HG03520 (cell line): ENCODE data around the gene MIGA2.
"Not testable (repeated sequence)": the region's sequence is repeated elsewhere in the genome, so short reads cannot be mapped to it uniquely, and the experiment has no call there.

Experiments
- ATAC-seq: cut with Tn5 transposase; IDR thresholded peaks from one replicate; pipeline ENCODE4 v1.9.1; 2021; ENCODE audit warnings: mild to moderate bottlenecking, moderate library complexity; ENCODE audit not compliant: unreplicated experiment

MIGA2 gene

GRCh38 chr9:129097671-129098306 is 61.4 kb downstream of the MIGA2 start:
- no peak for ATAC-seq

DNA sequence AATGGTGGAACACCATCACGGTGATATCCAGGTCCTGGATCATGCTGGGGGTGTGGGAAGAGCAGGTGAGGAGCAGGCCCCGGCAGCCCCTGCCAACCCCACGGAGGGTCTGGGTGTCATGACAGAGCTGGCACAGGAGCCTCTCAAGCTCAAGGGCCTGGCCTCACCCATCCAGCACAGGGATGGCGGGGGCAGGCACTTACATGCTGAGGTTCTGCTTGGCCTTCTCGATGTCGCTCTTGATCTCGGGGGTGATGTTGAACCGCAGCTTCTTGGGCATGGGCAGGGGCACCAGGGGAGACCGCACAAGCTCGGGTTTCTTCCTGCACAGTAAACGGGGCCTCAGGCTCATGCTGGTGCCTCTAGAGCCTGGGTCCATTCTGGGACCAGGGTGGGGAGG is 61.9 kb downstream of the MIGA2 start:
- ATAC-seq: no peak

DNA sequence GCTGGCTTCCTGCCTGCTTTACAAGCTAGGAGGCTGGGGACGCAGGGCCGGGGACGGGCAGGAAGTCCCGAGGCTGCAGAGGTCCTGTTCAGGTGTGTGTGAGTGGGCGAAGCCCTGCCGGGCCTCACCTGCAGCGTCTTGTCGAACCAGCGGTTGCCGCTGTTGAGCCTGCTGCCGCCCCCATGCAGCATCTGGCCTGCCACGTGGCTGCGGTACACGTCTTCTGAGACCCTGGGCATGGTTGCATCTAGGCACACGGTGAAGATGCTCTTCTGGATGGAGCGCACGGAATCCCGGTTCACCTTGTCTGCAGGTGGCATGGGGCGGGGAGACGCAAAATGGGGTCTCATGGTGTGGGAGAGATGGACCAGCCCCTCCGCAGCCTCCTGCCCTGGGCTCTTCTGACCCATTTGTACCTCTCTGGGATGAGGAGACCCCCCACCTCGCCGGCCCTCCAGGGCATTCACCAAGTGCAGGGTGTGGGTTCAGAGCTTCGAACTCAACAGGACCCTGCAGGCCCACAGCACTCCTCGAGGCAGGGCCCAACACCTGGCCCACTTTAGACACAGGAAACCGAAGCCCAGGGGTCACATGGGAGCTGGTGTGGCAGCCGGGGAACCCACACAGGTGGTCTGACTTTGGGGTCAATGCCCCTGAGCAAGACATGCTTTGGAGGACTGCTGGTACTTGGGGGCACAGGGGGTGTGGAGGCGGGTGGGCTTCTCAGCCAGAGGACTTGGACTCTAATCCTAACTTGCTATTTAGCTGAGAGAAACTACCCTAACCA is 64.2 kb downstream of the MIGA2 start:
- no peak for ATAC-seq

GRCh38 chr9:129101279-129101678 is 64.9 kb downstream of the MIGA2 start:
- no peak for ATAC-seq

- ATAC-seq: no peak
These were observed 65.7 kb downstream of the MIGA2 start for GRCh38 chr9:129102095-129102525.

GRCh38 chr9:129102791-129103594 is 66.6 kb downstream of the MIGA2 start:
- no peak for ATAC-seq

DNA sequence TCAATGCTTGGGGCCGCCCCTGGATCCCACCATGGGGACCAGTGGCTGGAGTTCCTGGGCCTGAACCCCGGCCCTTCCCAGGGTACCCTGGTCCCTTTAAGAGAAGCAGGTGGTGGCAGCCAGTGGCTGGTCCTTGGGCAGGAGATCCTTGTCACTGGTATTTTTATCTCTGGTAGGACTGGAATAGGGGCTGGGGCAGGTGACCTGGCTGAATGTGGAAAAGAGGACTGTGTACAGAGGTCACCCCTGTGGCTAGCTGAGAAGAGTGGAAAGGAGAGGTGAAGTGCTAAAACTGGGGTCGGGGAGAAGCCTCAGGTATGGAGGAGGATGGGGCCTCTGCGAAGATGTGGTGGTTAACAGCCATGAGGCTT is 67.2 kb downstream of the MIGA2 start:
- no peak for ATAC-seq

DNA sequence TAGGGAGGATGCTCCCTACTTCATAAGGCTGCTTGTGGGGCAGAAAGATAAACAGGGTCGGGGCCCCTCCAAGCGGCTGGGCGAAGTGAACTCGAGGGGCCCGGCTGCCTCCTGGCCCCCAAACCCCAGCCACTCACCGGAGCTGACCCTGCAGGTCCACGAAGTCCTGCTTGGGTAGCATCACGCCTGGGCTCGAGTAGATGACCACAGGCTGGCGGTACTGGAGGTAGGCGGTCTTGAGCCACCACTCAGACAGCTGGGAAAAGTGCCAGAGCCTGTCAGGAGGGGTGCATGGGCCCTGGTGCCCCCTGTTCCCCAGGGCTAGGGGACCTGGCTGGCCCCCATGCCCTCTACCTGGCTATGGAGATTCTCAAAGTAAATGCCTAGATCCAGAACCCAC is 67.6 kb downstream of the MIGA2 start:
- ATAC-seq: no peak

DNA sequence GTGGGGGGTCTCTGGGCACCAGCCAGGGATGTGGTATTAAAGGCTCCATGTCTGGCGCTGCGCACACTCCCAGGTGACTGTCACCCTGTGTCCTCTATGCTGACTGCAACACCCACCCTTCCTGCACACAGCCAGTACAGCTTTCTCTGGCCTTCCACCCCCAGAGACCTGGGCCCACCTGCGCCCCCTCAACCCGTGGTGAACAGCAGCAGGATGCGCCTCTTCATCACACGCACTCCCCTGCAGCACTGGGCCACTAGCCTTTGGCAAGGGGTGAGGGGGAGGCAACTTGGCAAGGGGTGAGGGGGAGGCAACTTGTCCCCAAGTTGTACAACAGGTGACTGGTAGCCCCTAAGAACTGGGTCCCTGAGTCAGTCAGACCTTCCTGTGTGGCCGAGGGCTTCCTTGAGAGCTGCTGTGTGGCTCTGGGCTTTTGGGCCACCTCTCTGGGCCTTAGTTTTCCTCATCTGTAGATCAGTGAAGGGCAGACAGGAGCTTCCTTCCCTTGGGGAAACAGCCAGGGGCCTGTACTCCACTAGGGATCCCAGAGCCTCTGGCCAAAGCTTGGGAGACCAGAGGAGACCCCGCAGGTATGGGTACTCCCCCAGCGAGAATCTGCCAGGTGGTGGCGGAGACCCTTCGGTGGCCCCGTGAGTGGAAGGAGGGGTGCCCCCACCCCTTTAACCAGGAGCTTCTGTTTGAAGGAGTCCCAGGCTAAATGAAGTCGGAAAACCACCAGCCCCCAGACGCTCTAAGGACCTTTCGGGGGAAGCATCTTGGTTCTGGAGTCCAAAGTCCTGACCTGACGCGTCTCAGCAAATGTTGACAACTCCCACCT is 69.7 kb downstream of the MIGA2 start:
- no peak for ATAC-seq

- no peak for ATAC-seq
These were observed 71.2 kb downstream of the MIGA2 start for GRCh38 chr9:129107651-129108050.

- ATAC-seq: no peak
These were observed 71.8 kb downstream of the MIGA2 start for GRCh38 chr9:129108083-129108804.

- no peak for ATAC-seq
These were observed 72.5 kb downstream of the MIGA2 start for GRCh38 chr9:129108805-129109536.

DNA sequence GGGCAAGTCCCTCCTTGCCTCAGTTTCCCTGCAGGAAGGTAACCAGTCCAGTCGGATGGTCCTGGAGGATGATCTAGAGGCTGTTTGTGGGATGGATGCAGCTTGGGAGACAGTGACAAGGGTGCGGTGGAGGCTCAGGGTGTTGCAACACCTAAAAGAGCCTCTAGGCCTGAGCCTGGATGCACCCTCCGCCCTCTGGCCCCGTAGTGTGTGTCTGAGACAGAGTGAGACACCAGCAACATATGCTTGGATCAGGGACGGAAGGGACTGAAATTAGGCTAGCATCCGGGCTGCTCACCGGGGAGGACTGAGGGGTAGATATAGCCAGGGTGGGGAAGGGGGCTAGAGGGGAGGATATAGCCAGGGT is 73.1 kb downstream of the MIGA2 start:
- no peak for ATAC-seq

DNA sequence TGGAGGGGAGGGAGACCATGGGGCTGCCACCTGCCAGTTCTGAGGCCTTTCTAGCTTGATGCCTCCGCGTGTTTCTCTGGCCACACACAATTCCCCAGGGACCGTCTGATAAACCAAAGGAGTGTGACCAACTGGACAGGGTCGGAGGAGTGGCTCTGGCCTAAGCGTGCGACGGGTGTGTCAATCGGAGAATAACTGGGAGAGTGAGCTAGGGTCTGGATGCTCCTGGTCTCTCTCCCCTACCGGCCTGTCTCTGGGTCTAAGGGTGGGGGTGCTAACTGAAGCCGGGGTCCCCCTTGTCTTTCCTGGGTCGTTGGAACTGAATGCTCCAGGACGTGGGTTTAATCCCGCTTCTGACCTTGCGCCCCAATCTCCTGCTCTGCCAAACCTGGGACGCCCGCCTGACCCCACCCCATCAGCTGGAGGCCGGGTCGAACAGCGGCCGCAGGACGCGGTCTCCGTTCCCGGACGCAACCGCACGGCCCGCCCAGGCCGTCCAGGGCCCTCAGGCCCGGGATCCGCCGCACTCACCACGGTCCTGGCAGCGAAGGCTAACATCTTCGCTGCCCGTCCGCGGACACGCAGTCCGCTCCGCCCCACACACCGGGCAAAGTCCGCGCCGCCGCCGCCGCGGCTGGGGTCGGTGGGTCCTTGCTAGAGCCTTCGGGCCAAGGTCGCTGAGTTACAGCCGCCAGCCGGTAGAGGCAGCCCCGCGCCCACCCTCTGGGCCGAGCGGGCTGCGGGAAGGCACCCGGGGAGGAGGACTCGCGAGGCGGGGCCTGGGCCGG is 73.7 kb downstream of the MIGA2 start:
- ATAC-seq: no peak

DNA sequence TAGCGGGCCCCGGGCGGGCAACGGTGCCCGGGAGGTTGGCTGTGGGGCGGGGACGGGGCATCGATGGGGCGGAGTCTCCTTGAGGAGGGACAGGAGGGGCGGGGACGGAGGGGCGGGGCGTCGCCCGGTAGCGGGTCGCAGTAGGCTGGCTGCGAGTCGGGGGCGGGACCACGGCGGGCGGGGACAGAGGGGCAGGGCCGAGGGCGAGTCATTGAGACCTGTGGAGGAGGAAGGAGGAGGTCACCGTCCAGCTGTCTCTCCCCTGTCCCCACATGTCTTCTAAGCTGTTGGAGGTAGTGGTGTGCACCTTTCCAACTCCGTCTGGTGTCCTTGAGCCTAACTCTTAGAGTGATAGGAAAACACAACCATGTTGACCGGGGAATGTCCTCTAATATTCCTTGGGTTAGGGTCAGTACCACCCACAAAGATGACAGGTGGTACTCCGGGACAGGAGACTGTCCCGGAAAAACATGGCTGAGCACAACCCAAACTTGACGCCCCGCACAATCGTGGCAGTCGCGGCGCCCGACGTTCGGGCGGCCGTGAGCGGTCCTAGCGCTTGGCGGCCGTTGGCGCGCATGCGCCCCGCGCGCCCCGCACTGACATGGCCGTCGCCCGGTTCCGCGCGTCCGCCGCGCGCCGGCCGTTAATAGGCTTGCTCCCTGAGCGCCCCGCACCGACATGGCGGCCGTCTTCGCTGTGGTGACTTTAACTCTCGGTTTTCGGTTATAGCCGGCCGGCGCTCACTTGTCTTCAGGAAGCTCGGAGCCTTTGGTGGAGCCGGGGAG is 74.5 kb downstream of the MIGA2 start, which contains the start of the genes CRAT and PTPA:
Gene CRAT (minus strand): TSS at position 54 of the 788 bp plus-strand sequence. CDS start 284 bp downstream, outside the sequence.
Gene PTPA (plus strand): TSS at position 676 of the 788 bp plus-strand sequence. CDS start 186 bp downstream, outside the sequence.
- ATAC-seq: peak; percentile 80

- ATAC-seq: no peak
These were observed 75.2 kb downstream of the MIGA2 start for GRCh38 chr9:129111528-129112151.

GRCh38 chr9:129112526-129112925 is 76.1 kb downstream of the MIGA2 start:
- not testable (repeated sequence) for ATAC-seq
